Measurements from ENCODE around the gene CFAP69.
"Not testable (repeated sequence)": the region's sequence is repeated elsewhere in the genome, so short reads cannot be mapped to it uniquely, and the experiment has no call there.

Gene CFAP69

GRCh38 chr7:90229682-90230081 is 15.3 kb upstream of the CFAP69 start:
- H3K4me3 ChIP-seq (ENCODE audit: low read depth, low read length) = no peak overlapping the region
- DNase-seq (ENCODE audit: low read depth) = no peak

- H3K4me3 ChIP-seq (ENCODE audit: low read depth, low read length) = no peak overlapping the region
- DNase-seq (ENCODE audit: low read depth) = no peak
Measured at GRCh38 chr7:90230834-90231233, 14.1 kb upstream of the CFAP69 start.

GRCh38 chr7:90231304-90231703 is 13.7 kb upstream of the CFAP69 start:
- no peak overlapping the region for H3K4me3 ChIP-seq (ENCODE audit: low read depth, low read length)
- no peak for DNase-seq (ENCODE audit: low read depth)

- H3K4me3 ChIP-seq (ENCODE audit: low read depth, low read length) = no peak overlapping the region
- no peak for DNase-seq (ENCODE audit: low read depth)
Measured at GRCh38 chr7:90232430-90232829, 12.5 kb upstream of the CFAP69 start.

- no peak for DNase-seq (ENCODE audit: low read depth)
- no peak overlapping the region for H3K4me3 ChIP-seq (ENCODE audit: low read depth, low read length)
Measured at GRCh38 chr7:90233569-90233968, 11.4 kb upstream of the CFAP69 start.

GRCh38 chr7:90236721-90237289 is 8.2 kb upstream of the CFAP69 start:
- no peak for DNase-seq (ENCODE audit: low read depth)
- H3K4me3 ChIP-seq (ENCODE audit: low read depth, low read length) = no peak overlapping the region

- DNase-seq (ENCODE audit: low read depth) = no peak
- H3K4me3 ChIP-seq (ENCODE audit: low read depth, low read length) = no peak overlapping the region
Measured at GRCh38 chr7:90238022-90238421, 7.0 kb upstream of the CFAP69 start.

- no peak overlapping the region for H3K4me3 ChIP-seq (ENCODE audit: low read depth, low read length)
- DNase-seq (ENCODE audit: low read depth) = no peak
Measured at GRCh38 chr7:90238583-90238982, 6.4 kb upstream of the CFAP69 start.

- no peak for DNase-seq (ENCODE audit: low read depth)
- H3K4me3 ChIP-seq (ENCODE audit: low read depth, low read length) = no peak overlapping the region
Measured at GRCh38 chr7:90239050-90239449, 5.9 kb upstream of the CFAP69 start.

- no peak overlapping the region for H3K4me3 ChIP-seq (ENCODE audit: low read depth, low read length)
- no peak for DNase-seq (ENCODE audit: low read depth)
Measured at GRCh38 chr7:90239625-90240228, 5.2 kb upstream of the CFAP69 start.

- H3K4me3 ChIP-seq (ENCODE audit: low read depth, low read length) = no peak overlapping the region
- no peak for DNase-seq (ENCODE audit: low read depth)
Measured at GRCh38 chr7:90242369-90243168, 2.4 kb upstream of the CFAP69 start.

- no peak overlapping the region for H3K4me3 ChIP-seq (ENCODE audit: low read depth, low read length)
- no peak for DNase-seq (ENCODE audit: low read depth)
Measured at GRCh38 chr7:90243556-90243955, 1.4 kb upstream of the CFAP69 start.

- no peak for DNase-seq (ENCODE audit: low read depth)
- peak overlapping the region; percentile 85 for H3K4me3 ChIP-seq (ENCODE audit: low read depth, low read length)
Measured at GRCh38 chr7:90244565-90244908, 437 bp upstream of the CFAP69 start.

GRCh38 chr7:90246171-90246570 is 1.2 kb downstream of the CFAP69 start:
- peak overlapping the region; percentile 85 for H3K4me3 ChIP-seq (ENCODE audit: low read depth, low read length)
- DNase-seq (ENCODE audit: low read depth) = peak; percentile 73

GRCh38 chr7:90248706-90249105 is 3.7 kb downstream of the CFAP69 start:
- DNase-seq (ENCODE audit: low read depth) = no peak
- H3K4me3 ChIP-seq (ENCODE audit: low read depth, low read length) = no peak overlapping the region

GRCh38 chr7:90250601-90251303 is 5.8 kb downstream of the CFAP69 start:
- peak; percentile 41 for DNase-seq (ENCODE audit: low read depth)
- H3K4me3 ChIP-seq (ENCODE audit: low read depth, low read length) = no peak overlapping the region

- no peak for DNase-seq (ENCODE audit: low read depth)
- H3K4me3 ChIP-seq (ENCODE audit: low read depth, low read length) = no peak overlapping the region
Measured at GRCh38 chr7:90251304-90251635, 6.3 kb downstream of the CFAP69 start.

- not testable (repeated sequence) for H3K4me3 ChIP-seq (ENCODE audit: low read depth, low read length); DNase-seq (ENCODE audit: low read depth)
Measured at GRCh38 chr7:90256011-90256410, 11.0 kb downstream of the CFAP69 start.

- DNase-seq (ENCODE audit: low read depth) = no peak
- H3K4me3 ChIP-seq (ENCODE audit: low read depth, low read length) = no peak overlapping the region
Measured at GRCh38 chr7:90256778-90257177, 11.8 kb downstream of the CFAP69 start.

GRCh38 chr7:90261441-90261840 is 16.5 kb downstream of the CFAP69 start:
- no peak for DNase-seq (ENCODE audit: low read depth)

More at GRCh38 chr7:90261441-90261840, 16.5 kb downstream of the CFAP69 start:
- no peak overlapping the region for H3K4me3 ChIP-seq (ENCODE audit: low read depth, low read length)

Measured in skeletal muscle cell (primary cell).